Neutrophil (primary cell): Measurements from ENCODE around the gene CCDC57.

Source experiments
- H3K27ac ChIP-seq: fragments of 200-600 bp; sonication (generic); 2 replicates; pipeline ENCODE4 v1.5.1; 2016; ENCODE audit warnings: mild to moderate bottlenecking, moderate library complexity
- H3K27me3 ChIP-seq: fragments of 200-600 bp; sonication (generic); 2 replicates; pipeline ENCODE4 v1.6.0; 2016; ENCODE audit warnings: mild to moderate bottlenecking
- H3K36me3 ChIP-seq: fragments of 200-600 bp; sonication (generic); 2 replicates; pipeline ENCODE4 v1.5.1; 2017
- H3K4me1 ChIP-seq, 2 experiments: fragments of 200-600 bp in 1 of 2; sonication (generic) in 1 of 2; 1 replicate in 1 of 2; 2 replicates in 1 of 2; pipeline versions ENCODE4 v1.5.1 to v1.6.1; 2013 to 2016; ENCODE audit warnings: low read depth in 1 of 2, low read length in 1 of 2, mild to moderate bottlenecking in 1 of 2, moderate library complexity in 1 of 2; ENCODE audit not compliant: control insufficient read depth in 1 of 2, insufficient read depth in 1 of 2
- H3K4me3 ChIP-seq, 2 experiments: fragments of 200-600 bp in 1 of 2; sonication (generic) in 1 of 2; 1 replicate in 1 of 2; 2 replicates in 1 of 2; pipeline ENCODE4 v1.5.1; 2013 to 2016; ENCODE audit warnings: low read depth in 1 of 2, low read length in 1 of 2, mild to moderate bottlenecking in 1 of 2, moderate library complexity in 1 of 2
- H3K9me3 ChIP-seq: fragments of 200-600 bp; sonication (generic); 2 replicates; pipeline ENCODE4 v1.5.1; 2016
- CTCF ChIP-seq: fragments of 200-600 bp; sonication (generic); IDR thresholded peaks from 2 replicates; pipeline ENCODE4 v1.5.1; 2016; ENCODE audit warnings: antibody characterized with exemption

The CCDC57 gene

GRCh38 chr17:82129095-82129494 is 83.5 kb downstream of the CCDC57 start:
- Histone ChIP-seq H3K27me3 (no peaks in the 10 kb centered on the region), H3K9me3 (no peaks in the 10 kb centered on the region), H3K36me3 (peaks cover 7% of the 10 kb centered on the region), H3K4me3 (no peak overlapping the region), H3K4me1 (no peaks in the 10 kb centered on the region), H3K27ac (no peak overlapping the region)
- TF ChIP-seq CTCF = no peak

DNA sequence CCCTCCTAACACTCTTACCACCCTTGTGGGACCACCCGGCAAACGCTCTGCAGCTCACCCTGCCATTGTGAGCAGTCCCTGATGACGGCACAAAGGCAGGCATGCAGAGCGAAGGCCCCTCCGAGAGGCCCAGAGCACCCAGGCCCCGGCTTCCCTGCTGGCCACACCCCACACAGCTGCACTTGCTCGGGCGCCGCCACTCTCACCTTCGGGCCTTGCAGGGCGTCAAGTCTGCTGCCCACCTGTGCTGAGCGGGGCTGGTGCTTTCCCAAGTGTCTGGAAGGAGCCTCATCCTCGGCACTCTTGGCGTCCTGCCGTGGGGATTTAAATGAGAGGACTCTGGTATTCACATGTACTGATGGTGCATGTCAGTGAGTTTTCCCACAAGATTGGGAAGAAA is 84.4 kb downstream of the CCDC57 start:
- H3K4me3 ChIP-seq = no peak overlapping the region
- H3K4me1 ChIP-seq = no peaks in the 10 kb centered on the region
- H3K9me3 ChIP-seq = no peaks in the 10 kb centered on the region
- no peak for TF ChIP-seq CTCF
- no peaks in the 10 kb centered on the region for H3K27me3 ChIP-seq
- peaks cover 7% of the 10 kb centered on the region for H3K36me3 ChIP-seq
- H3K27ac ChIP-seq = no peak overlapping the region

GRCh38 chr17:82127704-82128103 is 84.9 kb downstream of the CCDC57 start:
- TF ChIP-seq CTCF = no peak
- H3K4me1 ChIP-seq = no peaks in the 10 kb centered on the region
- no peak overlapping the region for H3K27ac ChIP-seq
- H3K9me3 ChIP-seq = no peaks in the 10 kb centered on the region
- no peak overlapping the region for H3K4me3 ChIP-seq
- no peaks in the 10 kb centered on the region for H3K27me3 ChIP-seq
- peaks cover 7% of the 10 kb centered on the region for H3K36me3 ChIP-seq

- H3K27ac ChIP-seq = no peak overlapping the region
- TF ChIP-seq CTCF = no peak
Observed at GRCh38 chr17:82127315-82127595, 85.4 kb downstream of the CCDC57 start.

DNA sequence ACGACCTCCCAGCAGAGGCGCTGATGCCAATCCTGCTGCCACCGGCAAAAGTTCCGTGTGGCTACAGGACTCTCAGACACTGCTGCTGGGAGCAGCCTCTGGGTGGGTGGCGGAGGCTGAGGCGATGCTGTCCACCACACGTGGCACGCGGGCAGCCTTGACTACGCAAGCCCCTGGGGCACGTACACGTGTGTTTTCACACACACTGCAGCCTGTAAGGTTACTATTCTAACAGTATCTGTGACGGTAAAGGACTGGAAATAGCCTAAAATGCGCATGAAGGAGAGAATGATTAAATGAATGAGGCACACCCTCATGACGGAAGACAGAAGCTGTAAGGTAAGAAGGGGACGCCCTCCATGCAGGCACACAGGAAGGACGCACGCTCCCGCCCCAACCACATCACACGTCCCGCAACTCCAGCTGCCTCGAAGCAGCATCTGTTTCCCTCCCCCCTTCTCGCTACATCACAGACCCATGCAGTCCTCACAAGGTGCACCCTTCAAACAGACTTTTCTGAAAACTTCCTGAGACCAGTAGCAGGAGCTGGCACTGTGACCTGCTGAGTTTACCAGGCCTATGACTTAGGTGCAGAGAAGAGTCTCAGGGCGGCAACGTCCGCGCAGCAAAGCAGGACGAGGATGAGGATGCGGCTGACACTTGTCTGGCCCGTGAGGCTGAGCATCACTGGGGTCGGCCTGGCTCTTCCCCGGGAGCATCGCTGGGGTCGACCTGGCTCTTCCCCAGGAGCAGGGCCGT is 85.9 kb downstream of the CCDC57 start:
- H3K27me3 ChIP-seq = no peaks in the 10 kb centered on the region
- no peaks in the 10 kb centered on the region for H3K4me1 ChIP-seq
- no peak overlapping the region for H3K27ac ChIP-seq
- H3K4me3 ChIP-seq = no peak overlapping the region
- peaks cover 7% of the 10 kb centered on the region for H3K36me3 ChIP-seq
- TF ChIP-seq CTCF = no peak
- no peaks in the 10 kb centered on the region for H3K9me3 ChIP-seq

More at GRCh38 chr17:82127315-82127595, 85.4 kb downstream of the CCDC57 start:
- no peaks in the 10 kb centered on the region for H3K27me3 ChIP-seq
- H3K36me3 ChIP-seq = peaks cover 7% of the 10 kb centered on the region
- no peaks in the 10 kb centered on the region for H3K4me1 ChIP-seq
- no peak overlapping the region for H3K4me3 ChIP-seq
- no peaks in the 10 kb centered on the region for H3K9me3 ChIP-seq

- Histone ChIP-seq H3K27me3 (no peaks in the 10 kb centered on the region), H3K4me1 (no peaks in the 10 kb centered on the region), H3K9me3 (no peaks in the 10 kb centered on the region), H3K27ac (no peak overlapping the region), H3K4me3 (no peak overlapping the region), H3K36me3 (peaks cover 7% of the 10 kb centered on the region)
- TF ChIP-seq CTCF = no peak
Observed at GRCh38 chr17:82124101-82124500, 88.5 kb downstream of the CCDC57 start.
